GM23338 (cell line): ENCODE measurements around the gene SUPT3H. TPM values are rescaled to one million over a fixed set of nuclear protein-coding genes. Genes with fewer than 3 reads are reported as not detected.

Source experiments
- ATAC-seq: fragments of 200-7000 bp; cut with Tn5 transposase; 3 replicates; pipeline ENCODE4 v1.9.1; 2020
- DNase-seq: peaks from one replicate; pipeline ENCODE4 v3.0.0-alpha.2; 2015; ENCODE audit warnings: low spot score
- H2AFZ ChIP-seq: fragments of 200-600 bp; sonication (generic); 2 replicates; pipeline ENCODE4 v1.8.0; 2016; ENCODE audit warnings: antibody characterized with exemption, mild to moderate bottlenecking, moderate library complexity
- H3F3A ChIP-seq: fragments of 200-600 bp; sonication (generic); replicated peaks from 2 replicates; pipeline ENCODE4 v1.8.0; 2017; ENCODE audit warnings: antibody characterized with exemption, mixed run types, low read depth
- H3K27ac ChIP-seq: fragments of 200-600 bp; sonication (generic); 2 replicates; pipeline ENCODE4 v1.6.1; 2016; ENCODE audit warnings: low read depth
- H3K27me3 ChIP-seq: fragments of 200-600 bp; sonication (generic); 2 replicates; pipeline ENCODE4 v1.8.0; 2016; ENCODE audit warnings: mild to moderate bottlenecking, mixed run types, moderate library complexity; ENCODE audit not compliant: insufficient read depth
- H3K36me3 ChIP-seq: fragments of 200-600 bp; sonication (generic); 2 replicates; pipeline ENCODE4 v1.8.0; 2016; ENCODE audit warnings: mild to moderate bottlenecking; ENCODE audit not compliant: insufficient read depth
- H3K4me1 ChIP-seq: fragments of 200-600 bp; sonication (generic); 2 replicates; pipeline ENCODE4 v1.8.0; 2016; ENCODE audit warnings: mild to moderate bottlenecking, moderate library complexity; ENCODE audit not compliant: insufficient read depth
- H3K4me2 ChIP-seq: fragments of 200-600 bp; sonication (generic); 2 replicates; pipeline ENCODE4 v1.7.1; 2017; ENCODE audit warnings: mixed run types
- H3K4me3 ChIP-seq: fragments of 200-600 bp; sonication (generic); 2 replicates; pipeline ENCODE4 v1.6.1; 2016; ENCODE audit warnings: mixed run types
- H3K79me2 ChIP-seq: fragments of 200-600 bp; sonication (generic); replicated peaks from 2 replicates; pipeline ENCODE4 v1.8.0; 2017; ENCODE audit warnings: mild to moderate bottlenecking; ENCODE audit not compliant: insufficient read depth
- H3K9me2 ChIP-seq: fragments of 200-600 bp; sonication (generic); 2 replicates; pipeline ENCODE4 v1.8.0; 2017; ENCODE audit not compliant: insufficient read depth
- H4K20me1 ChIP-seq: fragments of 200-600 bp; sonication (generic); replicated peaks from 2 replicates; pipeline ENCODE4 v1.8.0; 2017; ENCODE audit warnings: mild to moderate bottlenecking; ENCODE audit not compliant: insufficient read depth
- H3K27ac Mint-ChIP-seq: 2 replicates; pipeline ENCODE4 v1.8.0; 2020; ENCODE audit warnings: inconsistent platforms, mild to moderate bottlenecking, moderate library complexity, mixed read lengths
- H3K27me3 Mint-ChIP-seq: 3 replicates; pipeline ENCODE4 v1.8.0; 2022; ENCODE audit warnings: low read depth, mild to moderate bottlenecking, moderate library complexity, mixed read lengths, inconsistent platforms; ENCODE audit not compliant: insufficient read depth, poor library complexity
- H3K36me3 Mint-ChIP-seq: 3 replicates; pipeline ENCODE4 v1.8.0; 2021; ENCODE audit warnings: low read depth, mild to moderate bottlenecking, inconsistent platforms, moderate library complexity, mixed read lengths
- H3K4me1 Mint-ChIP-seq: 3 replicates; pipeline ENCODE4 v1.8.0; 2020; ENCODE audit warnings: mild to moderate bottlenecking, inconsistent platforms, mixed read lengths
- H3K4me3 Mint-ChIP-seq: 3 replicates; pipeline ENCODE4 v1.8.0; 2021; ENCODE audit warnings: moderate library complexity, mild to moderate bottlenecking, inconsistent platforms, mixed read lengths
- H3K9me3 Mint-ChIP-seq: 3 replicates; pipeline ENCODE4 v1.8.0; 2020; ENCODE audit warnings: moderate library complexity, mild to moderate bottlenecking, inconsistent platforms, mixed read lengths
- CREB1 ChIP-seq: fragments of 250-450 bp; sonication (Bioruptor Pico); IDR thresholded peaks from 2 replicates; pipeline ENCODE4 v1.5.0; 2020; ENCODE audit warnings: low read depth, mild to moderate bottlenecking, moderate library complexity
- ETS1 ChIP-seq: IDR thresholded peaks from 2 replicates; pipeline ENCODE4 v1.6.1; 2016; ENCODE audit warnings: antibody characterized with exemption
- EZH2 ChIP-seq: fragments of 200-600 bp; sonication (generic); IDR thresholded peaks from one replicate; pipeline ENCODE4 v1.8.0; 2017; ENCODE audit warnings: antibody characterized with exemption, mild to moderate bottlenecking, low read depth; ENCODE audit not compliant: unreplicated experiment
- EZH2phosphoT487 ChIP-seq: fragments of 200-600 bp; sonication (generic); IDR thresholded peaks from one replicate; pipeline ENCODE4 v1.8.1; 2018; ENCODE audit warnings: antibody characterized with exemption; ENCODE audit not compliant: unreplicated experiment
- JUNB ChIP-seq: IDR thresholded peaks from one replicate; pipeline ENCODE4 v1.6.1; 2016; ENCODE audit warnings: antibody characterized with exemption; ENCODE audit not compliant: unreplicated experiment
- NANOG ChIP-seq: IDR thresholded peaks from 2 replicates; pipeline ENCODE4 v1.6.1; 2016; ENCODE audit warnings: antibody characterized with exemption, borderline replicate concordance
- POLR2AphosphoS5 ChIP-seq: IDR thresholded peaks from 2 replicates; pipeline ENCODE4 v1.6.1; 2016; ENCODE audit warnings: antibody characterized with exemption, low read depth
- STAT1 ChIP-seq: IDR thresholded peaks from one replicate; pipeline ENCODE4 v1.6.1; 2016; ENCODE audit warnings: antibody characterized with exemption; ENCODE audit not compliant: unreplicated experiment
- ZNF114 ChIP-seq: fragments of 250-450 bp; sonication (Bioruptor Pico); IDR thresholded peaks from 2 replicates; pipeline ENCODE4 v1.5.0; 2020; ENCODE audit warnings: mild to moderate bottlenecking, moderate library complexity
- ZNF331 ChIP-seq: fragments of 250-450 bp; sonication (Bioruptor Pico); IDR thresholded peaks from 2 replicates; pipeline ENCODE4 v1.5.0; 2020; ENCODE audit warnings: low read depth, mild to moderate bottlenecking, moderate library complexity
- ZNF462 ChIP-seq: fragments of 250-450 bp; sonication (Bioruptor Pico); IDR thresholded peaks from 2 replicates; pipeline ENCODE4 v1.5.0; 2020; ENCODE audit warnings: mild to moderate bottlenecking, moderate library complexity
- polyA plus RNA-seq: library from polyadenylated mRNA; unstranded; fragments of >200 nt; fragmentation: Nextera tagmentation; extraction: Ambion mirVana; gene quantifications from 2 replicates; pipeline ENCODE4 v1.2.1, GENCODE V29; 2016
- total RNA-seq: library from RNA; depleted of rRNA; stranded (reverse); fragments of >200 nt; shearing (Covaris generic); gene quantifications from 2 replicates; pipeline ENCODE4 v1.2.3, GENCODE V29; 2014
- TF ChIP-seq, protein P1 (sequence below), 2 experiments: fragments of 200-600 bp in 1 of 2; sonication (generic) in 1 of 2; conservative IDR thresholded peaks; 2 replicates each; pipeline versions ENCODE4 v1.5.1 to v1.6.1; 2016 to 2017; ENCODE audit warnings: antibody characterized with exemption in 2 of 2, low read depth in 2 of 2, mild to moderate bottlenecking in 2 of 2, moderate library complexity in 1 of 2
- TF ChIP-seq, protein P2 (sequence below): IDR thresholded peaks from one replicate; pipeline ENCODE4 v1.6.1; 2018; ENCODE audit warnings: antibody characterized with exemption; ENCODE audit not compliant: unreplicated experiment

Gene SUPT3H
- total and polyA plus RNA-seq, 2 experiments from 2014 or later: 11.4 to 30.1 TPM

- Mint-ChIP-seq H3K4me3 (no peak overlapping the region), H3K4me1 (no peaks in the 10 kb centered on the region), H3K27ac (no peak overlapping the region), H3K9me3 (no peaks in the 10 kb centered on the region), H3K36me3 (no peaks in the 10 kb centered on the region), H3K27me3 (no peaks in the 10 kb centered on the region)
- no peaks in the 10 kb centered on the region for H3K27me3 ChIP-seq
- H4K20me1 ChIP-seq: no peaks in the 10 kb centered on the region
- no peaks in the 10 kb centered on the region for H3K4me1 ChIP-seq
- H3K36me3 ChIP-seq: no peaks in the 10 kb centered on the region
- no peak overlapping the region for H2AFZ ChIP-seq
- ATAC-seq (no peak), DNase-seq (no peak)
- H3K4me2 ChIP-seq: no peak overlapping the region
- no peak for TF ChIP-seq CREB1 (CRISPR knock-in tag)
- TF ChIP-seq STAT1: no peak
- TF ChIP-seq ZNF331 (CRISPR knock-in tag): no peak
- TF ChIP-seq ZNF114 (CRISPR knock-in tag): no peak
- no peak for TF ChIP-seq ZNF462 (CRISPR knock-in tag)
- TF ChIP-seq EZH2: no peak
- TF ChIP-seq, protein P1, sequence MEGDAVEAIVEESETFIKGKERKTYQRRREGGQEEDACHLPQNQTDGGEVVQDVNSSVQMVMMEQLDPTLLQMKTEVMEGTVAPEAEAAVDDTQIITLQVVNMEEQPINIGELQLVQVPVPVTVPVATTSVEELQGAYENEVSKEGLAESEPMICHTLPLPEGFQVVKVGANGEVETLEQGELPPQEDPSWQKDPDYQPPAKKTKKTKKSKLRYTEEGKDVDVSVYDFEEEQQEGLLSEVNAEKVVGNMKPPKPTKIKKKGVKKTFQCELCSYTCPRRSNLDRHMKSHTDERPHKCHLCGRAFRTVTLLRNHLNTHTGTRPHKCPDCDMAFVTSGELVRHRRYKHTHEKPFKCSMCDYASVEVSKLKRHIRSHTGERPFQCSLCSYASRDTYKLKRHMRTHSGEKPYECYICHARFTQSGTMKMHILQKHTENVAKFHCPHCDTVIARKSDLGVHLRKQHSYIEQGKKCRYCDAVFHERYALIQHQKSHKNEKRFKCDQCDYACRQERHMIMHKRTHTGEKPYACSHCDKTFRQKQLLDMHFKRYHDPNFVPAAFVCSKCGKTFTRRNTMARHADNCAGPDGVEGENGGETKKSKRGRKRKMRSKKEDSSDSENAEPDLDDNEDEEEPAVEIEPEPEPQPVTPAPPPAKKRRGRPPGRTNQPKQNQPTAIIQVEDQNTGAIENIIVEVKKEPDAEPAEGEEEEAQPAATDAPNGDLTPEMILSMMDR (conservative IDR thresholded peaks at IDR 0.05; ENCODE audit: low read depth in 2 of 2): no peak
- TF ChIP-seq EZH2phosphoT487: no peak
- TF ChIP-seq POLR2AphosphoS5: no peak
- no peak for TF ChIP-seq NANOG
- no peak for TF ChIP-seq ETS1
- TF ChIP-seq JUNB: no peak
- TF ChIP-seq, protein P2, sequence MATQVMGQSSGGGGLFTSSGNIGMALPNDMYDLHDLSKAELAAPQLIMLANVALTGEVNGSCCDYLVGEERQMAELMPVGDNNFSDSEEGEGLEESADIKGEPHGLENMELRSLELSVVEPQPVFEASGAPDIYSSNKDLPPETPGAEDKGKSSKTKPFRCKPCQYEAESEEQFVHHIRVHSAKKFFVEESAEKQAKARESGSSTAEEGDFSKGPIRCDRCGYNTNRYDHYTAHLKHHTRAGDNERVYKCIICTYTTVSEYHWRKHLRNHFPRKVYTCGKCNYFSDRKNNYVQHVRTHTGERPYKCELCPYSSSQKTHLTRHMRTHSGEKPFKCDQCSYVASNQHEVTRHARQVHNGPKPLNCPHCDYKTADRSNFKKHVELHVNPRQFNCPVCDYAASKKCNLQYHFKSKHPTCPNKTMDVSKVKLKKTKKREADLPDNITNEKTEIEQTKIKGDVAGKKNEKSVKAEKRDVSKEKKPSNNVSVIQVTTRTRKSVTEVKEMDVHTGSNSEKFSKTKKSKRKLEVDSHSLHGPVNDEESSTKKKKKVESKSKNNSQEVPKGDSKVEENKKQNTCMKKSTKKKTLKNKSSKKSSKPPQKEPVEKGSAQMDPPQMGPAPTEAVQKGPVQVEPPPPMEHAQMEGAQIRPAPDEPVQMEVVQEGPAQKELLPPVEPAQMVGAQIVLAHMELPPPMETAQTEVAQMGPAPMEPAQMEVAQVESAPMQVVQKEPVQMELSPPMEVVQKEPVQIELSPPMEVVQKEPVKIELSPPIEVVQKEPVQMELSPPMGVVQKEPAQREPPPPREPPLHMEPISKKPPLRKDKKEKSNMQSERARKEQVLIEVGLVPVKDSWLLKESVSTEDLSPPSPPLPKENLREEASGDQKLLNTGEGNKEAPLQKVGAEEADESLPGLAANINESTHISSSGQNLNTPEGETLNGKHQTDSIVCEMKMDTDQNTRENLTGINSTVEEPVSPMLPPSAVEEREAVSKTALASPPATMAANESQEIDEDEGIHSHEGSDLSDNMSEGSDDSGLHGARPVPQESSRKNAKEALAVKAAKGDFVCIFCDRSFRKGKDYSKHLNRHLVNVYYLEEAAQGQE: no peak
- no peaks in the 10 kb centered on the region for H3F3A ChIP-seq
- no peak overlapping the region for H3K27ac ChIP-seq
- H3K4me3 ChIP-seq: no peak overlapping the region
- H3K79me2 ChIP-seq: no peaks in the 10 kb centered on the region
- H3K9me2 ChIP-seq: no peaks in the 10 kb centered on the region
Measured at GRCh38 chr6:45387236-45387635, 9.5 kb upstream of the SUPT3H start.
